Omental fat pad (tissue), 4 donors: ENCODE results near the gene CNTNAP5. TPM values are rescaled to one million over a fixed set of nuclear protein-coding genes. Genes with fewer than 3 reads are reported as not detected.

Experiments
- ATAC-seq: fragments of 150-250 bp; one replicate; pipeline ENCODE4 v1.9.1; 2016; ENCODE audit warnings: mild to moderate bottlenecking, moderate library complexity; ENCODE audit not compliant: low FRiP score
- DNase-seq: peaks from one replicate; pipeline ENCODE4 v3.0.0-alpha.2; 2019; ENCODE audit warnings: low spot score
- CTCF ChIP-seq, 3 donors: fragments of 450-650 bp; IDR thresholded peaks; one replicate each; pipeline ENCODE4 v1.5.1; 2016 to 2017; ENCODE audit warnings: antibody characterized with exemption in 3 of 3, mild to moderate bottlenecking in 3 of 3, moderate library complexity in 2 of 3
- total RNA-seq, 4 donors: library from RNA; depleted of rRNA; stranded (reverse); fragments of >200 nt; gene quantifications; one replicate each; pipeline ENCODE4 v1.1.0, GENCODE V29; 2016

CNTNAP5 gene
- total RNA-seq, 4 donors from 2014 or later, result not detected

- DNase-seq, result no peak
- ATAC-seq, result no peak
- no peak for TF ChIP-seq CTCF (IDR thresholded peaks at IDR 0.05)
These were observed 585.1 kb downstream of the CNTNAP5 start for GRCh38 chr2:124610141-124610540.

GRCh38 chr2:124610866-124611265 lies 585.8 kb downstream of the CNTNAP5 start:
- ATAC-seq (no peak), DNase-seq (no peak)
- TF ChIP-seq CTCF (IDR thresholded peaks at IDR 0.05), result no peak

GRCh38 chr2:124623560-124623959 lies 598.5 kb downstream of the CNTNAP5 start:
- no peak for TF ChIP-seq CTCF (IDR thresholded peaks at IDR 0.05)
- DNase-seq, result no peak
- no peak for ATAC-seq

- DNase-seq, result no peak
- no peak for TF ChIP-seq CTCF (IDR thresholded peaks at IDR 0.05)
- ATAC-seq, result no peak
These were observed 600.5 kb downstream of the CNTNAP5 start for GRCh38 chr2:124625561-124625960.

- TF ChIP-seq CTCF (IDR thresholded peaks at IDR 0.05), result no peak
- DNase-seq (no peak), ATAC-seq (no peak)
These were observed 601.9 kb downstream of the CNTNAP5 start for GRCh38 chr2:124626993-124627392.

- no peak for DNase-seq
- ATAC-seq, result no peak
- no peak for TF ChIP-seq CTCF (IDR thresholded peaks at IDR 0.05)
These were observed 608.7 kb downstream of the CNTNAP5 start for GRCh38 chr2:124633812-124634211.

- ATAC-seq (no peak), DNase-seq (no peak)
- TF ChIP-seq CTCF (IDR thresholded peaks at IDR 0.05), result no peak
These were observed 614.4 kb downstream of the CNTNAP5 start for GRCh38 chr2:124639524-124639923.
